Adrenal gland (tissue), 5 donors: ENCODE results near the gene CDC42BPG.

Source experiments
- CTCF ChIP-seq, 6 experiments: fragments of 450-650 bp in 4 of 6; fragments of 200-600 bp in 2 of 6; sonication (generic) in 1 of 6; IDR thresholded peaks; 1 replicate in 5 of 6; 2 replicates in 1 of 6; pipeline versions ENCODE4 v1.5.1 to v1.8.0; 2016 to 2021; ENCODE audit warnings: antibody characterized with exemption in 6 of 6, mild to moderate bottlenecking in 2 of 6, moderate library complexity in 1 of 6
- POLR2A ChIP-seq, 2 donors: fragments of 450-650 bp; IDR thresholded peaks; one replicate each; pipeline ENCODE4 v1.6.1; 2017; ENCODE audit warnings: antibody characterized with exemption in 2 of 2, mild to moderate bottlenecking in 2 of 2, moderate library complexity in 1 of 2
- donor health status: DM: no; HTN: no; CAD: no.

- TF ChIP-seq CTCF (IDR thresholded peaks at IDR 0.05) (no peak), POLR2A (IDR thresholded peaks at IDR 0.05) (no peak)
These were observed 41.2 kb upstream of the CDC42BPG start for GRCh38 chr11:64885367-64886286.
